PC-3 (cell line): ENCODE results near the gene DNAH14. TPM values are rescaled to one million over a fixed set of nuclear protein-coding genes. Genes with fewer than 3 reads are reported as not detected.

ENCODE experiments used
- ATAC-seq: fragments of 200-7000 bp; cut with Tn5 transposase; 2 replicates; pipeline ENCODE4 v1.9.1; 2020; ENCODE audit warnings: mild to moderate bottlenecking, moderate library complexity
- BruUV-seq: library from RNA; stranded (reverse); fragments of 400-500 nt; replicated peaks from 2 replicates; lab custom pipeline; 2021; lab: Mats Ljungman, UMichigan
- CTCF ChIA-PET: fragments of 300-600 bp; sonication (Branson Sonifier 250); formaldehyde crosslinking; loops from one replicate; lab custom pipeline; 2022; ENCODE audit warnings: antibody characterized with exemption; lab: Charles Lee
- POLR2A ChIA-PET: fragments of 300-600 bp; sonication (Branson Sonifier 250); formaldehyde crosslinking; loops from one replicate; lab custom pipeline; 2022; ENCODE audit warnings: antibody characterized with exemption; ENCODE audit not compliant: unreplicated experiment; lab: Charles Lee
- DNase-seq: peaks from one replicate; pipeline ENCODE4 v3.0.0-alpha.2; 2015
- H2AFZ ChIP-seq: fragments of 300-600 bp; sonication (generic); 2 replicates; pipeline ENCODE4 v1.6.0; 2016; ENCODE audit warnings: antibody characterized with exemption, low read length
- H3F3A ChIP-seq: fragments of 300-600 bp; sonication (generic); one replicate; pipeline ENCODE4 v1.6.0; 2017; ENCODE audit warnings: antibody characterized with exemption, low read length, control low read depth, mild to moderate bottlenecking; ENCODE audit not compliant: unreplicated experiment
- H3K27ac ChIP-seq: fragments of 300-600 bp; sonication (generic); 2 replicates; pipeline ENCODE4 v1.5.1; 2016; ENCODE audit warnings: mild to moderate bottlenecking, low read length
- H3K27me3 ChIP-seq: fragments of 300-600 bp; sonication (generic); 2 replicates; pipeline ENCODE4 v1.6.1; 2016; ENCODE audit warnings: low read length, mixed read lengths
- H3K36me3 ChIP-seq: fragments of 300-600 bp; sonication (generic); 2 replicates; pipeline ENCODE4 v1.6.1; 2016; ENCODE audit warnings: low read depth, mixed run types, low read length, mixed read lengths
- H3K4me1 ChIP-seq: fragments of 300-600 bp; sonication (generic); 2 replicates; pipeline ENCODE4 v1.5.1; 2016; ENCODE audit warnings: low read length; ENCODE audit not compliant: insufficient read depth
- H3K4me2 ChIP-seq: fragments of 300-600 bp; sonication (generic); 2 replicates; pipeline ENCODE4 v1.6.0; 2016; ENCODE audit warnings: low read length
- H3K4me3 ChIP-seq: fragments of 300-600 bp; sonication (generic); 2 replicates; pipeline ENCODE4 v1.5.1; 2016; ENCODE audit warnings: mild to moderate bottlenecking, low read length, mixed read lengths
- H3K79me2 ChIP-seq: fragments of 300-600 bp; sonication (generic); 2 replicates; pipeline ENCODE4 v1.6.1; 2017; ENCODE audit warnings: low read length, mixed read lengths
- H3K9ac ChIP-seq: fragments of 300-600 bp; sonication (generic); 2 replicates; pipeline ENCODE4 v1.6.0; 2016; ENCODE audit warnings: mild to moderate bottlenecking, low read length
- H3K9me2 ChIP-seq: fragments of 300-600 bp; sonication (generic); replicated peaks from 2 replicates; pipeline ENCODE4 v1.6.1; 2016; ENCODE audit warnings: mixed run types, low read length, mixed read lengths
- H3K9me3 ChIP-seq: fragments of 300-600 bp; sonication (generic); 2 replicates; pipeline ENCODE4 v1.6.1; 2016; ENCODE audit warnings: low read length, mixed read lengths
- H4K20me1 ChIP-seq: fragments of 300-600 bp; sonication (generic); 2 replicates; pipeline ENCODE4 v1.6.1; 2016; ENCODE audit warnings: low read length, mixed read lengths
- EZH2 ChIP-seq: fragments of 300-600 bp; sonication (generic); IDR thresholded peaks from one replicate; pipeline ENCODE4 v1.6.1; 2017; ENCODE audit warnings: antibody characterized with exemption, mild to moderate bottlenecking, low read length; ENCODE audit not compliant: unreplicated experiment
- EZH2phosphoT487 ChIP-seq: fragments of 300-600 bp; sonication (generic); IDR thresholded peaks from 2 replicates; pipeline ENCODE4 v1.6.1; 2018; ENCODE audit warnings: mild to moderate bottlenecking, antibody characterized with exemption, low read length, borderline replicate concordance
- intact Hi-C: fragments of 100-400 bp; cut with micrococcal nuclease; formaldehyde crosslinking; loops from 2 replicates; pipeline ENCODE4 v1.9.0; 2023
- total RNA-seq: library from RNA; depleted of rRNA; stranded (reverse); fragments of >200 nt; gene quantifications from 2 replicates; pipeline ENCODE4 v1.2.3, GENCODE V29; 2014
- TF ChIP-seq, protein P1 (sequence below): fragments of 300-600 bp; sonication (generic); conservative IDR thresholded peaks from 2 replicates; pipeline ENCODE4 v1.5.1; 2017; ENCODE audit warnings: antibody characterized with exemption, low read depth, mild to moderate bottlenecking, low read length

The DNAH14 gene
- total RNA-seq, 1 experiment from 2014 or later, result 42.8 TPM

GRCh38 chr1:225242611-225243010 is 313.1 kb downstream of the DNAH14 start:
- no peak overlapping the region for H3K4me3 ChIP-seq
- no peaks in the 10 kb centered on the region for H3K79me2 ChIP-seq
- no peak overlapping the region for H3K4me2 ChIP-seq
- H3K27ac ChIP-seq, result no peak overlapping the region
- no peak for DNase-seq
- ChIA-PET CTCF (no interaction called here), POLR2A (interaction anchor here (0.6 kb wide), 1 partner anchor 202 kb away, joined by 4 read pairs; no protein-coding TSS in a partner anchor)
- H3F3A ChIP-seq, result no peaks in the 10 kb centered on the region
- H2AFZ ChIP-seq, result no peak overlapping the region
- no peaks in the 10 kb centered on the region for H3K36me3 ChIP-seq
- no peaks in the 10 kb centered on the region for H4K20me1 ChIP-seq
- TF ChIP-seq EZH2phosphoT487 (no peak), EZH2 (no peak)
- TF ChIP-seq, protein P1, sequence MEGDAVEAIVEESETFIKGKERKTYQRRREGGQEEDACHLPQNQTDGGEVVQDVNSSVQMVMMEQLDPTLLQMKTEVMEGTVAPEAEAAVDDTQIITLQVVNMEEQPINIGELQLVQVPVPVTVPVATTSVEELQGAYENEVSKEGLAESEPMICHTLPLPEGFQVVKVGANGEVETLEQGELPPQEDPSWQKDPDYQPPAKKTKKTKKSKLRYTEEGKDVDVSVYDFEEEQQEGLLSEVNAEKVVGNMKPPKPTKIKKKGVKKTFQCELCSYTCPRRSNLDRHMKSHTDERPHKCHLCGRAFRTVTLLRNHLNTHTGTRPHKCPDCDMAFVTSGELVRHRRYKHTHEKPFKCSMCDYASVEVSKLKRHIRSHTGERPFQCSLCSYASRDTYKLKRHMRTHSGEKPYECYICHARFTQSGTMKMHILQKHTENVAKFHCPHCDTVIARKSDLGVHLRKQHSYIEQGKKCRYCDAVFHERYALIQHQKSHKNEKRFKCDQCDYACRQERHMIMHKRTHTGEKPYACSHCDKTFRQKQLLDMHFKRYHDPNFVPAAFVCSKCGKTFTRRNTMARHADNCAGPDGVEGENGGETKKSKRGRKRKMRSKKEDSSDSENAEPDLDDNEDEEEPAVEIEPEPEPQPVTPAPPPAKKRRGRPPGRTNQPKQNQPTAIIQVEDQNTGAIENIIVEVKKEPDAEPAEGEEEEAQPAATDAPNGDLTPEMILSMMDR, result no peak
- no TSS peak for BruUV-seq
- H3K9me2 ChIP-seq, result no peaks in the 10 kb centered on the region
- H3K9ac ChIP-seq, result no peak overlapping the region
- H3K9me3 ChIP-seq, result peaks cover 3% of the 10 kb centered on the region; the same call in 1 of the 2 replicates
- intact Hi-C loops, result no loop called here
- H3K27me3 ChIP-seq, result no peaks in the 10 kb centered on the region
- H3K4me1 ChIP-seq, result no peaks in the 10 kb centered on the region
- ATAC-seq, result no peak

- no peaks in the 10 kb centered on the region for H3K27me3 ChIP-seq
- no peak overlapping the region for H3K4me2 ChIP-seq
- 0 out of 2 replicates have a peak, but pooled peaks cover 12% of the 10 kb centered on the region for H3K4me1 ChIP-seq
- no peaks in the 10 kb centered on the region for H4K20me1 ChIP-seq
- H3K27ac ChIP-seq, result no peak overlapping the region
- no TSS peak for BruUV-seq
- no peak overlapping the region for H3K9ac ChIP-seq
- H3K9me3 ChIP-seq, result no peaks in the 10 kb centered on the region
- CTCF ChIA-PET, result no interaction called here
- no peak overlapping the region for H2AFZ ChIP-seq
- POLR2A ChIA-PET, result no interaction called here
- DNase-seq (no peak), ATAC-seq (no peak)
- TF ChIP-seq EZH2phosphoT487, result no peak
- no peak for TF ChIP-seq EZH2
- TF ChIP-seq, protein P1, result no peak
- H3K36me3 ChIP-seq, result no peaks in the 10 kb centered on the region
- no peaks in the 10 kb centered on the region for H3K79me2 ChIP-seq
- H3K4me3 ChIP-seq, result no peak overlapping the region
- no peaks in the 10 kb centered on the region for H3F3A ChIP-seq
- intact Hi-C loops, result no loop called here
- no peaks in the 10 kb centered on the region for H3K9me2 ChIP-seq
Observed at GRCh38 chr1:225250432-225250831, 321.0 kb downstream of the DNAH14 start.

DNA sequence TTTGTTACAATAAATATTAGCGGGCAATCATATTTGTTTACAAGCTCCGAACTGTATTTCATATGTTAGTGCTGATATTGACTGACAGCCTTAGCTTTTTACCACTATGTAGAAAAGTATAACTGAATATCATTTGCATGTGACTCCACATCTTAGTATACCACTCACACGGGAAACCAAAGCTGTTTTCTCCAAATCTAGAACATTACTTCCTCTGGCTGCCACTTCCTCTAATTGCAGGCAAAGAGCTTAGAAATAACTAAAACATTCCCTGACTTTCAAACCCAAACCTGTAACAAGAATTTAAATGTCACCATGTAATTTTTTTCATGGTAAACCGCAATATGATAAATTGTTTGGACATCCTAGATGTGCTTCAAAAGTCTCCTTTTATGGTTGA is 323.7 kb downstream of the DNAH14 start:
- H3K27ac ChIP-seq, result no peak overlapping the region
- H3F3A ChIP-seq, result no peaks in the 10 kb centered on the region
- CTCF ChIA-PET, result interaction anchor here (1.0 kb wide), 1 partner anchor 331 kb away, joined by 3 read pairs; no protein-coding TSS in a partner anchor
- H3K36me3 ChIP-seq, result no peaks in the 10 kb centered on the region
- no peaks in the 10 kb centered on the region for H3K9me2 ChIP-seq
- no peak overlapping the region for H3K4me2 ChIP-seq
- 0 out of 2 replicates have a peak, but pooled peaks cover 12% of the 10 kb centered on the region for H3K4me1 ChIP-seq
- BruUV-seq, result no TSS peak
- no peaks in the 10 kb centered on the region for H3K27me3 ChIP-seq
- H3K79me2 ChIP-seq, result no peaks in the 10 kb centered on the region
- H2AFZ ChIP-seq, result no peak overlapping the region
- POLR2A ChIA-PET, result no interaction called here
- no peaks in the 10 kb centered on the region for H3K9me3 ChIP-seq
- intact Hi-C loops, result no loop called here
- no peaks in the 10 kb centered on the region for H4K20me1 ChIP-seq
- TF ChIP-seq, protein P1, result no peak
- TF ChIP-seq EZH2phosphoT487 (no peak), EZH2 (no peak)
- H3K9ac ChIP-seq, result no peak overlapping the region
- ATAC-seq, result no peak
- no peak for DNase-seq
- no peak overlapping the region for H3K4me3 ChIP-seq
